ENCODE measurements around the gene CCNF.

GRCh38 chr16:2482249-2482648, 53.0 kb downstream of the CCNF start:
- TF ChIP-seq CTCF (IDR thresholded peaks at IDR 0.05; ENCODE audit: control extremely low read depth in 1 of 3, insufficient read depth in 1 of 3, low read depth in 1 of 3, low read length in 3 of 3) (no peak), ATF3 (IDR thresholded peaks at IDR 0.05; ENCODE audit: insufficient read depth, low read depth, low read length) (no peak), POLR2AphosphoS5 (IDR thresholded peaks at IDR 0.05; ENCODE audit: low read depth, low read length) (no peak), EZH2 (IDR thresholded peaks at IDR 0.05; ENCODE audit: low read depth, low read length, severe bottlenecking) (no peak), MAX (IDR thresholded peaks at IDR 0.05) (no peak), EGR1 (IDR thresholded peaks at IDR 0.05; ENCODE audit: borderline replicate concordance, low read depth, low read length) (no peak), POLR2A (IDR thresholded peaks at IDR 0.05; ENCODE audit: control extremely low read depth in 1 of 2, low read depth in 2 of 2, low read length in 2 of 2) (no peak), E2F6 (IDR thresholded peaks at IDR 0.05) (no peak), RAD21 (IDR thresholded peaks at IDR 0.05 in 1 of 2, conservative IDR thresholded peaks at IDR 0.05 in 1 of 2; ENCODE audit: low read depth in 2 of 2, low read length in 2 of 2) (no peak)
